Adrenal gland (tissue), 12 donors: ENCODE data around the gene IL1B. TPM values are rescaled to one million over a fixed set of nuclear protein-coding genes. Genes with fewer than 3 reads are reported as not detected.

Experiments
- DNase-seq, 7 donors: peaks; one replicate each; pipeline ENCODE4 v3.0.0-alpha.2; 2019 to 2020
- H3K27ac ChIP-seq, 5 donors: fragments of 200-600 bp; sonication (generic) in 4 of 5; 1 replicate in 3 of 5; 2 replicates in 2 of 5; pipeline versions ENCODE4 v1.5.1 to v1.8.0; 2016 to 2020; ENCODE audit warnings: mild to moderate bottlenecking in 1 of 5
- H3K27me3 ChIP-seq: fragments of 200-600 bp; 2 replicates; pipeline ENCODE4 v1.8.0; 2021
- H3K36me3 ChIP-seq, 2 donors: fragments of 200-600 bp; replicated peaks in 1 of 2; 1 replicate in 1 of 2; 2 replicates in 1 of 2; pipeline versions ENCODE4 v1.5.1 to v1.8.0; 2018 to 2022
- H3K4me1 ChIP-seq, 2 donors: fragments of 200-600 bp; replicated peaks in 1 of 2; 1 replicate in 1 of 2; 2 replicates in 1 of 2; pipeline versions ENCODE4 v1.5.1 to v1.8.0; 2018 to 2021
- H3K4me3 ChIP-seq, 4 donors: fragments of 200-600 bp; sonication (generic) in 3 of 4; one replicate each; pipeline ENCODE4 v1.5.1; 2016 to 2018
- H3K9me3 ChIP-seq, 3 donors: fragments of 200-600 bp; sonication (generic) in 1 of 3; replicated peaks in 1 of 3; 1 replicate in 2 of 3; 2 replicates in 1 of 3; pipeline versions ENCODE4 v1.5.1 to v1.8.0; 2016 to 2021
- POLR2A ChIP-seq, 2 donors: fragments of 450-650 bp; IDR thresholded peaks; one replicate each; pipeline ENCODE4 v1.6.1; 2017; ENCODE audit warnings: antibody characterized with exemption in 2 of 2, mild to moderate bottlenecking in 2 of 2, moderate library complexity in 1 of 2
- WGBS, 4 donors: extraction: QIAGEN DNeasy Blood & Tissue Kit in 2 of 4; methylation state at CpG; one replicate each; pipeline versions ENCODE4 v1.1.5 to v1.1.7; 2013 to 2017; 5-methylcytosine and 5-hydroxymethylcytosine counted together
- intact Hi-C, 2 donors: fragments of 100-400 bp; cut with DNase I; formaldehyde crosslinking; loops; one replicate each; pipeline versions ENCODE4 v1.14.1 to v1.15.0; 2022 to 2023
- polyA plus RNA-seq, 3 donors: library from polyadenylated mRNA; stranded (reverse); fragments of 200-250 nt in 2 of 3; fragments of 350-450 nt in 1 of 3; fragmentation: Illumina TruSeq in 1 of 3; extraction: RNeasy Lipid Tissue Mini Kit (QIAGEN cat#74804) in 1 of 3; gene quantifications; one replicate each; pipeline ENCODE4 v1.2.3, GENCODE V29; 2013 to 2014
- total RNA-seq, 9 donors: library from RNA; depleted of rRNA in 4 of 9; stranded (reverse); fragments of >200 nt in 4 of 9; fragments of 120-200 nt in 1 of 9; fragmentation: NEBNext Ultra II Directional in 1 of 9; extraction: Animal tissue kit (Norgen Biotek cat#: 25700) in 1 of 9; gene quantifications; one replicate each; pipeline versions ENCODE4 v1.1.0 to v1.2.4, GENCODE V29; 2013 to 2023
- TF ChIP-seq, protein P1 (sequence below), 6 experiments: fragments of 450-650 bp in 4 of 6; fragments of 200-600 bp in 2 of 6; sonication (generic) in 1 of 6; IDR thresholded peaks; 1 replicate in 5 of 6; 2 replicates in 1 of 6; pipeline versions ENCODE4 v1.5.1 to v1.8.0; 2016 to 2021; ENCODE audit warnings: antibody characterized with exemption in 6 of 6, mild to moderate bottlenecking in 2 of 6, moderate library complexity in 1 of 6
- donor health status: healthy with polysubstance abuse.
- donor health status: Bipolar disorder and iron deficiency.
- donor health status: DM: yes; HTN: yes; CAD: no.
- donor health status: DM: no; HTN: no; CAD: no.
- donor health status: DM: no; HTN: no; CAD: no.
- donor health status: DM: yes; HTN: yes; CAD: no.

The IL1B gene
- total and polyA plus RNA-seq, 12 donors, result 0.44 to 5.9 (median 1.5) TPM; not detected in 1

DNA sequence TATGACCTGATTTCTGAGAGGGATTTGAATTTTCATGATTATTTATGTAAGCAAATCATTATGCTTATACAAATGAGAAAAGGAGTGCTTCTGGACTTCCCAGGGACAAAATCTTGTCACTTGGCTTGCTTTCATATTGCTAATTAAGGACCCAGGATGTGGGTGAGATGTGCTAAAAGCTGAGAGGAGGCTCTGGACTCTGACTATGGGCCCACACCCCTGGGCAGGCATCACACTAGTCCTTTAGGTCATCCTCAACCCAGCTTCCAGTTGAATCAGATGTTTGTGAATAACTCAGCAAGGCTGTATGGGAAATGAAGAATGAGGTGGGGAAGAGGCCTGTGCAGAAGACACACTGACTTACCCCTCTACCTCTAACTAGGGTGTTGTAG lies 11.9 kb downstream of the IL1B start:
- intact Hi-C loops, result no loop called here

GRCh38 chr2:112821682-112822081 lies 14.9 kb downstream of the IL1B start:
- TF ChIP-seq POLR2A (IDR thresholded peaks at IDR 0.05), result no peak
- TF ChIP-seq, protein P1, sequence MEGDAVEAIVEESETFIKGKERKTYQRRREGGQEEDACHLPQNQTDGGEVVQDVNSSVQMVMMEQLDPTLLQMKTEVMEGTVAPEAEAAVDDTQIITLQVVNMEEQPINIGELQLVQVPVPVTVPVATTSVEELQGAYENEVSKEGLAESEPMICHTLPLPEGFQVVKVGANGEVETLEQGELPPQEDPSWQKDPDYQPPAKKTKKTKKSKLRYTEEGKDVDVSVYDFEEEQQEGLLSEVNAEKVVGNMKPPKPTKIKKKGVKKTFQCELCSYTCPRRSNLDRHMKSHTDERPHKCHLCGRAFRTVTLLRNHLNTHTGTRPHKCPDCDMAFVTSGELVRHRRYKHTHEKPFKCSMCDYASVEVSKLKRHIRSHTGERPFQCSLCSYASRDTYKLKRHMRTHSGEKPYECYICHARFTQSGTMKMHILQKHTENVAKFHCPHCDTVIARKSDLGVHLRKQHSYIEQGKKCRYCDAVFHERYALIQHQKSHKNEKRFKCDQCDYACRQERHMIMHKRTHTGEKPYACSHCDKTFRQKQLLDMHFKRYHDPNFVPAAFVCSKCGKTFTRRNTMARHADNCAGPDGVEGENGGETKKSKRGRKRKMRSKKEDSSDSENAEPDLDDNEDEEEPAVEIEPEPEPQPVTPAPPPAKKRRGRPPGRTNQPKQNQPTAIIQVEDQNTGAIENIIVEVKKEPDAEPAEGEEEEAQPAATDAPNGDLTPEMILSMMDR (IDR thresholded peaks at IDR 0.05), result no peak
- no peak overlapping the region for H3K27ac ChIP-seq
- no peaks in the 10 kb centered on the region for H3K4me1 ChIP-seq
- H3K36me3 ChIP-seq, result no peaks in the 10 kb centered on the region
- intact Hi-C loops, result no loop called here
- 74 to 89% (median 83%) methylated on average over 4 of the region's 4 CpGs for WGBS, 4 donors
- H3K9me3 ChIP-seq, result no peaks in the 10 kb centered on the region
- DNase-seq, result no peak
- H3K4me3 ChIP-seq, result no peak overlapping the region
- H3K27me3 ChIP-seq, result no peaks in the 10 kb centered on the region

More for the DNA sequence above, 11.9 kb downstream of the IL1B start:
- Histone ChIP-seq H3K36me3 (no peaks in the 10 kb centered on the region), H3K4me3 (no peak overlapping the region), H3K9me3 (no peaks in the 10 kb centered on the region), H3K4me1 (no peaks in the 10 kb centered on the region), H3K27me3 (no peaks in the 10 kb centered on the region), H3K27ac (no peak overlapping the region)
- TF ChIP-seq, protein P1 (IDR thresholded peaks at IDR 0.05), result no peak
- TF ChIP-seq POLR2A (IDR thresholded peaks at IDR 0.05), result no peak
- DNase-seq, result no peak

DNA sequence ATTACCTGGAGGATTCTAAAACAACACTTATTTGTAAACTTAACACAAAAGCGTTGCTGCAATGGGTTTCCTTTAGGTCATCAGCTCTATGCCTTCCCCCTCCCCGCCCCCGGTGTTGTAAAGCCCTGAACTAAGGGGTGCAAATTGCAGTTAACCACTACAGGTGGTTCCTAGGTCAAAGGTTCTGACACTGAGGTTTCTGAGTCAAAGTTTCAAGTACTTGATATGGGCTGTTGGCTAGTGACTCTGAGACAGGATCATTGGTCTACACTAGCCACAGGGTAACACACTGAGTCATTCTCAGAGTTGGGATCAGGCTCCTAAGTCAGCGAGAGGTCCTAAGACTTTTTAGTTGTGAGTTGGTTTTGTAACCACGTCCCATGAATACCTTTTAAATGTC lies 15.4 kb downstream of the IL1B start:
- intact Hi-C loops, result no loop called here
- H3K27ac ChIP-seq, result no peak overlapping the region
- no peak overlapping the region for H3K4me3 ChIP-seq
- WGBS, 4 donors, result 85 to 89% (median 89%) methylated on average over 5 of the region's 5 CpGs
- H3K9me3 ChIP-seq, result no peaks in the 10 kb centered on the region
- no peaks in the 10 kb centered on the region for H3K36me3 ChIP-seq
- no peaks in the 10 kb centered on the region for H3K4me1 ChIP-seq
- no peak for TF ChIP-seq POLR2A (IDR thresholded peaks at IDR 0.05)
- TF ChIP-seq, protein P1 (IDR thresholded peaks at IDR 0.05), result no peak
- H3K27me3 ChIP-seq, result no peaks in the 10 kb centered on the region
- DNase-seq, result no peak

DNA sequence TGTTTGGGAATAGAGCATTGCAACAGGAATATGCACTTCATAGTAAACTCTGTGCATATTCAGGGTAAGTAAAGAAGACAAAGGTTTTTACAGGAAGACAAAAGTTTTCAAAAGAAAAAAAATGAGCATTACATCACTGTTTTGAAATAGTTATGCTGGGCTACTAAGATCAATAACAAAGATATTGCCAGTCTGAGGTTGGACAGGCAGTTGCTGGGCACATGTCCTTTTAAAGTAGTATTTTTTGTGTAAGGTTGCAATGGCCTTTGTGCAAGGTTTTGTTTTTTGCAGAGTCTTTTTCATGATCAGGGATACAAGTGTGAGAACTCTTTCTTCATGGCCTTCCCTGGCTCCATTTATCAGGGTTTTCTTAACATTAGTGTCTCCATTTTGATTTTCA lies 16.2 kb downstream of the IL1B start:
- TF ChIP-seq, protein P1 (IDR thresholded peaks at IDR 0.05), result no peak
- TF ChIP-seq POLR2A (IDR thresholded peaks at IDR 0.05), result no peak
- Histone ChIP-seq H3K36me3 (no peaks in the 10 kb centered on the region), H3K27ac (no peak overlapping the region), H3K9me3 (no peaks in the 10 kb centered on the region), H3K4me3 (no peak overlapping the region), H3K27me3 (no peaks in the 10 kb centered on the region), H3K4me1 (no peaks in the 10 kb centered on the region)
- intact Hi-C loops, result no loop called here
- DNase-seq, result no peak
